OCI-LY3 (cell line): ENCODE data around the gene RSAD1.

ENCODE experiments used
- H2AFZ ChIP-seq: fragments of 200-600, 300-600 bp; shearing (Covaris generic); 2 replicates; pipeline ENCODE4 v1.6.0; 2014; ENCODE audit warnings: antibody characterized with exemption, low read depth, low read length
- H3K27ac ChIP-seq: fragments of 200-600, 300-600 bp; sonication (generic); 2 replicates; pipeline ENCODE4 v1.5.1; 2014; ENCODE audit warnings: mild to moderate bottlenecking, low read length, moderate library complexity, mixed read lengths
- H3K27me3 ChIP-seq: fragments of 200-600, 300-600 bp; sonication (generic); 2 replicates; pipeline ENCODE4 v1.6.1; 2014; ENCODE audit warnings: low read depth, low read length, mixed read lengths
- H3K36me3 ChIP-seq: fragments of 200-600, 300-600 bp; sonication (generic); replicated peaks from 2 replicates; pipeline ENCODE3; 2014; ENCODE audit warnings: low read depth, low read length, mixed read lengths
- H3K4me1 ChIP-seq: fragments of 300-600, 200-600 bp; sonication (generic); 2 replicates; pipeline ENCODE4 v1.6.1; 2014; ENCODE audit warnings: low read length, mixed read lengths
- H3K4me2 ChIP-seq: fragments of 200-600, 300-600 bp; sonication (generic); 2 replicates; pipeline ENCODE4 v1.6.1; 2014; ENCODE audit warnings: low read length, mixed read lengths
- H3K4me3 ChIP-seq: fragments of 300-600, 200-600 bp; sonication (generic); 2 replicates; pipeline ENCODE4 v1.5.1; 2014; ENCODE audit warnings: antibody characterized with exemption, mild to moderate bottlenecking, low read length, moderate library complexity
- H3K79me2 ChIP-seq: fragments of 300-600, 200-600 bp; shearing (Covaris generic); 2 replicates; pipeline ENCODE4 v1.6.1; 2014; ENCODE audit warnings: mild to moderate bottlenecking, low read length, mixed read lengths
- H3K9ac ChIP-seq: fragments of 300-600, 200-600 bp; shearing (Covaris generic); 2 replicates; pipeline ENCODE4 v1.6.0; 2014; ENCODE audit warnings: mild to moderate bottlenecking, low read length, moderate library complexity
- H3K9me3 ChIP-seq: fragments of 200-600, 300-600 bp; shearing (Covaris generic); 2 replicates; pipeline ENCODE4 v1.6.1; 2014; ENCODE audit warnings: low read length, mixed read lengths; ENCODE audit not compliant: insufficient read depth
- H4K20me1 ChIP-seq: fragments of 200-600, 300-600 bp; sonication (generic); 2 replicates; pipeline ENCODE4 v1.6.1; 2016; ENCODE audit warnings: low read length, mixed read lengths; ENCODE audit not compliant: insufficient read depth
- EZH2phosphoT487 ChIP-seq: fragments of 200-600 bp; shearing (Covaris generic); IDR thresholded peaks from 2 replicates; pipeline ENCODE4 v1.6.1; 2018; ENCODE audit warnings: antibody characterized with exemption, mixed run types, low read depth
- TF ChIP-seq, protein P1 (sequence below): fragments of 200-600, 300-600 bp; sonication (generic); IDR thresholded peaks from 2 replicates; pipeline ENCODE4 v1.5.1; 2014; ENCODE audit warnings: antibody characterized with exemption, low read length, low read depth

RSAD1 gene

DNA sequence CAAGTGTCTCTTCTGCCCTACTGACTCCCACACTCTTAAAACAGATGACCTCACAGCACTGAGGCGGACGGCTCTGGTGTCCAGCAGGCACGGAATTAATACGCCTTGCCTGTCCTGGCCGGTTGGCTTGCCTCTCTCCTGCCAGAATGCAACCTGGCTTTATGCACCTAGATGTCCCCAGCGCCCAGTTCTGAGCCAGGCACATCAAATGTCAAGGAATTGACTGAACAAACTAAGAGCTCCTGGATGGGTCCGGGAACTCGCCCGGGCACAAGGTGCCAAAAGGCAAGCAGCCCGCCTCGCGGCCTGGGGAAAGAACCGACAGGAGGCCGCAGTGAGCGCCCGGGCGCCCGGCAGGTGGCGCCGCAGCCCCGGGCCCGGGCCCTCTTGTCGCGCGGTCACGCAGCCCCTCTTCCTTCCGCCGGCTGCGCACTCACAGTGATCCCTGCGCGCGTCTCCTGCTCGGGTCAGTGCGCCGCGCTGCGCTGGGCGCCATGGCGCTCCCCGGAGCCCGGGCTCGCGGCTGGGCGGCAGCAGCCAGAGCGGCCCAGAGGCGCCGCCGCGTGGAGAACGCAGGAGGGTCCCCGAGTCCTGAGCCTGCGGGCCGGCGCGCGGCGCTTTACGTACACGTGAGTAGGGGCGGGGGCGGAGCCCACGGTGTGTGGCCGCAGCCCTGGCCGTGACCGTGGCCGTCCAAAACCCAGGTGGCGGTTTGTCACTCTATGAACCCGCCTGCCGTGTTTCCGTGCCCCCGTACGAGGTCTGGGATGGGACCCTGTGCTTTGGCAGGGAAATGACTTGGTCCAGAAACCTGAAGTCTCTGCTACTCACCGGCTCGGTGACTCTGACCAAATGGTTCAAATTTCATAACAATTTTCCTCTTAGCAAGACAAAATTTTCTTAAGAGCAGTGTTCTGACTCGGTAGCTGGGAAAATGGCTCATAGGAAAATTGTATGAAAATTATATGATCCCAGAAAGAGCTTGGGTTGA, at the start of gene RSAD1:
Gene RSAD1 (plus strand): TSS at position 470 of the 991 bp plus-strand sequence. CDS start 25 bp downstream, at position 495.
- H3K9me3 ChIP-seq: no peaks in the 10 kb centered on the region
- H3K4me2 ChIP-seq: peak within 1 kb of the TSS; percentile 89
- TF ChIP-seq, protein P1, sequence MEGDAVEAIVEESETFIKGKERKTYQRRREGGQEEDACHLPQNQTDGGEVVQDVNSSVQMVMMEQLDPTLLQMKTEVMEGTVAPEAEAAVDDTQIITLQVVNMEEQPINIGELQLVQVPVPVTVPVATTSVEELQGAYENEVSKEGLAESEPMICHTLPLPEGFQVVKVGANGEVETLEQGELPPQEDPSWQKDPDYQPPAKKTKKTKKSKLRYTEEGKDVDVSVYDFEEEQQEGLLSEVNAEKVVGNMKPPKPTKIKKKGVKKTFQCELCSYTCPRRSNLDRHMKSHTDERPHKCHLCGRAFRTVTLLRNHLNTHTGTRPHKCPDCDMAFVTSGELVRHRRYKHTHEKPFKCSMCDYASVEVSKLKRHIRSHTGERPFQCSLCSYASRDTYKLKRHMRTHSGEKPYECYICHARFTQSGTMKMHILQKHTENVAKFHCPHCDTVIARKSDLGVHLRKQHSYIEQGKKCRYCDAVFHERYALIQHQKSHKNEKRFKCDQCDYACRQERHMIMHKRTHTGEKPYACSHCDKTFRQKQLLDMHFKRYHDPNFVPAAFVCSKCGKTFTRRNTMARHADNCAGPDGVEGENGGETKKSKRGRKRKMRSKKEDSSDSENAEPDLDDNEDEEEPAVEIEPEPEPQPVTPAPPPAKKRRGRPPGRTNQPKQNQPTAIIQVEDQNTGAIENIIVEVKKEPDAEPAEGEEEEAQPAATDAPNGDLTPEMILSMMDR: peak; percentile 78
- TF ChIP-seq EZH2phosphoT487: no peak
- no peaks in the 10 kb centered on the region for H3K27me3 ChIP-seq
- H3K27ac ChIP-seq: peak within 1 kb of the TSS; percentile 68
- H3K4me1 ChIP-seq: peaks cover 20% of the 10 kb centered on the region; the same call in 1 of the 2 replicates
- peak within 1 kb of the TSS; percentile 83 for H2AFZ ChIP-seq
- H3K9ac ChIP-seq: peak within 1 kb of the TSS; percentile 84
- H3K36me3 ChIP-seq: peaks cover 2% of the 10 kb centered on the region
- no peaks in the 10 kb centered on the region for H4K20me1 ChIP-seq
- H3K79me2 ChIP-seq: peaks cover 12% of the 10 kb centered on the region
- H3K4me3 ChIP-seq: peak within 1 kb of the TSS; percentile 80

DNA sequence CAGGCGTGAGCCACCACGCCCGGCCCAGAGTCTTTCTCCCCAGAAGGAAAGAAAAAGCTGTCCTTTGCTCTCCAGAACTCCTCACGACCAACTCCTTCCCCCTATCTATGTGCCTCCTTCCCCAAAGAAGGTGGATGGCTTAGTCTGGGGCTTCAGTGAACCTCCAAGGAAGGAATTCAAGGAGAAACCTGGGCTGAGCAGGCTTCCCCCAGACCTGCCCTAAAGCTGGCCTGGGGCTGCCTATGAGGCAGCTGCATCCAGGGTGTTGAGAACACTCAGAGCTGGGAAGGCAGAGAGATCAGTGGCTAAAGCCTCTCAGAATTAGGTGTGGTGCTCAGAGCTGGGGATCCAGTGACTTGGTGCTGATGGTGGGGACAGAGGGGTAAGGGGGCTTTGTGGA, 48.9 kb upstream of the RSAD1 start:
- no peak overlapping the region for H3K4me3 ChIP-seq
- H3K27me3 ChIP-seq: no peaks in the 10 kb centered on the region
- no peak overlapping the region for H3K4me2 ChIP-seq
- no peaks in the 10 kb centered on the region for H3K9me3 ChIP-seq
- H3K9ac ChIP-seq: no peak overlapping the region
- peaks cover 12% of the 10 kb centered on the region for H3K36me3 ChIP-seq
- no peaks in the 10 kb centered on the region for H4K20me1 ChIP-seq
- peaks cover 29% of the 10 kb centered on the region for H3K79me2 ChIP-seq
- H2AFZ ChIP-seq: no peak overlapping the region
- peaks cover 16% of the 10 kb centered on the region for H3K4me1 ChIP-seq
- no peak for TF ChIP-seq EZH2phosphoT487
- TF ChIP-seq, protein P1: no peak
- H3K27ac ChIP-seq: no peak overlapping the region

DNA sequence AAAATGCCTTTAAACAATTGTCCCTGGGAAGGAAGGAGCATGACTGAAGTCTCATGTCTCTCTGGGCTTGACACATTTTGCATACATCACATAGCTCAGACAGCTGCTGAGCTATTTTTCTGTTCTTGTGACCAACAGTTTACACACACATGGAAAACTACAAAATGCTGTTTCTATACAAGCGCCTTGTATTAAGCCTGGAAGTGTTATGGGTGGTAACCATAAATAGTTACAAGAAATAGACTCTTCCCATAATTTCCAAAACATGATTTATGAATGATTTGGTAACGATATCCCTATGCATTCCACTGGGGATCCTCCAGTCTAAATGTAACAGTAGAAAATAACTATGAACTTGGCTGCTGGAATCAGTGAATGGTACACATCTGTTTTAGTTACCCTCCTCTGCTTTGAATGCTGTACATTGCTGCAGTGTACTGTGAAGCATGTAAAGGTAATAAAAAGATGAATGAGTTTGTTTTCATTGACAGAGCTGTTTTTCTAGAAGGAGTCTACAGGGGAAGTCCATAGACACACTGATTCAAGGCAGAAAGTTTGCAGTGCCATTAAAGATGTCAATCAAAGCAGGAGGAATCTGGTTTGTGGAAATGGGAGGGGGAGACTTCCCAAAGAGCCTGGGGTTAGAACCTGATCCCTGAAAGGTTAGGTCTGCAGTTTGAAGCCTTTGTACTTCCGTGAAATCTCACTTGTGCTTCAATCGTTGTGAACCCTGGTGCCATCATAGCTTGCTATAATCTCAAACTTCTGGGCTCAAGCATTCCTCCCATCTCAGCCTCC, 47.6 kb upstream of the RSAD1 start:
- H3K4me2 ChIP-seq: no peak overlapping the region
- no peak overlapping the region for H3K4me3 ChIP-seq
- no peaks in the 10 kb centered on the region for H3K9me3 ChIP-seq
- TF ChIP-seq EZH2phosphoT487: no peak
- TF ChIP-seq, protein P1: no peak
- H3K9ac ChIP-seq: no peak overlapping the region
- H4K20me1 ChIP-seq: no peaks in the 10 kb centered on the region
- H3K36me3 ChIP-seq: peaks cover 12% of the 10 kb centered on the region
- H3K27me3 ChIP-seq: no peaks in the 10 kb centered on the region
- no peak overlapping the region for H3K27ac ChIP-seq
- H3K79me2 ChIP-seq: peaks cover 27% of the 10 kb centered on the region
- peaks cover 8% of the 10 kb centered on the region; the same call in 1 of the 2 replicates for H3K4me1 ChIP-seq
- no peak overlapping the region for H2AFZ ChIP-seq
